OCI-M1 (cell line): ENCODE data around the gene OR10H5.
"Not testable (repeated sequence)": the region's sequence is repeated elsewhere in the genome, so short reads cannot be mapped to it uniquely, and the experiment has no call there.

Experiments
- DNase-seq: peaks from one replicate; lab custom pipeline; 2025; lab: John Stamatoyannopoulos, UW

OR10H5 gene, protein sequence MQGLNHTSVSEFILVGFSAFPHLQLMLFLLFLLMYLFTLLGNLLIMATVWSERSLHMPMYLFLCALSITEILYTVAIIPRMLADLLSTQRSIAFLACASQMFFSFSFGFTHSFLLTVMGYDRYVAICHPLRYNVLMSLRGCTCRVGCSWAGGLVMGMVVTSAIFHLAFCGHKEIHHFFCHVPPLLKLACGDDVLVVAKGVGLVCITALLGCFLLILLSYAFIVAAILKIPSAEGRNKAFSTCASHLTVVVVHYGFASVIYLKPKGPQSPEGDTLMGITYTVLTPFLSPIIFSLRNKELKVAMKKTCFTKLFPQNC

DNA sequence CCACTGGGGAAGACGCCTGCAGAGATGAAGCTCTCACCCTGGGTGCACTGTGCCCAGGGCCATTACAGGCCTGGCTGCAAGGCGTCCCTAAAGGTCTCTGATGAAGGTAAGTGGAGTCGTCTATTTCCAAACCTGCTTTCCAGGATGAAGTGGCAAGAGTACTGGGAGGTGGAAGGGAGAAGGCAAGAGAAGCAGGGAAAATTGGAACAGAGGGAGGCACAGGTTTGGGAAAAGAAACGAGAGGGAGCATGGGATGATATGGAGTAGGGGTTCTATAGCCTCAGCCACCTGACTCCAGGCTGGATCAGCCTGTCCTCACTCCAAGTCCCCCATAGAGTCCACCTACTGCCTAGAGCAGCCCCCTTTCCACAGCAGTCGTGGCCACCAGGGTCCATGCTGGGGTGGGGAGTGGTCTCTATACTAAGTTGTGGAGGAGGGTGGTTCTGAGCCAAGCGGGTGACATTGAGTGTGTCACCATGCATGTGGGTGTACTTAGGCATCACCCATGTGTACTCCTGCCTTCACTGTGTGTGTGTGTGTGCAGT lies at the start of gene OR10H5:
TSS of gene OR10H5 (plus strand) at position 51 of the 545 bp plus-strand sequence. CDS start 6,388 bp downstream, outside the sequence.
- no peak for DNase-seq

- no peak for DNase-seq
These were observed 49.7 kb upstream of the OR10H5 start, which contains the start of gene OR10H3 for GRCh38 chr19:15737722-15738121. TSS of gene OR10H3 (plus strand) at chr19:15737985. CDS start at chr19:15741393, 3,408 bp downstream.

- DNase-seq, result no peak
These were observed 46.7 kb upstream of the OR10H5 start for GRCh38 chr19:15740785-15741184.

DNA sequence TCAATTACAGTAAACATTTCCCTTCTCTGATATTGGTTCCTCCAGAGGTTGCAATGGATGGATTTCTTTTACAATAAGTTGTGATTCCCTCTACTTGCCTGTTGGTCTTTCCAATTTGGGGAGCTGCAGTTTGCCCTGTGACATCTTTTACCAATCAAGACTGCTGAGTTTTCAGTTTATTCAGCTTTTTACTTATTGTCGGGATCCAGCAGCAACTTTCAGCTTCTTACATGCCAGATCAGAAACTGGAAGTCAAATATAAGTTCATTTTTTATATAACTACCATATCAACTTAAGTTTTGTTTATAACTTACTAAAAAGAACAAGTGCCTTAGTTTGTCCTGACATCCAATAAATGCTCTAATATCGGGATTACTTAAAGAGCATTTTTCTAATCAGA lies 39.2 kb upstream of the OR10H5 start:
- no peak for DNase-seq

- no peak for DNase-seq
These were observed 29.1 kb upstream of the OR10H5 start for GRCh38 chr19:15758379-15758778.

DNA sequence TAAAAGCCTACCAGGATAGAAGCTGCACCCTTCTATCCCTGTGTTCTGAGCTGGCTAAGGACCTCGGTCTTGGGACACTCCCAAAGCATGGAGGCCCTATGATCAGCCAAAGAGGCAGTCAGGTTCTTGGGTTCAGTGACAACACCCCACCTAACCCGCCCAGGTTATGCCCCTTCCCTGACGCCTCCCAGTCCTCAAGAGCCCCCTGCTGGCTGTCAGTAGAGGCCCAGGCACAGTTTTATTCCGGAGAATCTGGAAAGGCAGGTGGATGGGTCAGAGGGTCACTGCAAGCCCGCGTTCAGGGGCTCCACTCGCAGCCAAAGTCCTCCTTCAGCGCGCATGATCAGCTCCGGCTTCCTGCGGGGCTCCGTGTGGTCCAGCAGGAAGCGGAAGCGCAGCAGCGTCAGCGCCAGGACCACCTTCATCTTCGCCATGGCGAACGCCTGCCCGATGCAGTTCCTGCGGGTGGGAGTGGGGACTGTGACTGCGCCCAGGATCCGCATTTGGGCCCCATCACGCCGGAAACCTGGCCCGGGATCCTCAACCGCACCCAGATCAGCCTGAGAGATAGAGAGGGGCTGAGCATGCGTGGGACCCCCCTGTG lies 27.4 kb upstream of the OR10H5 start:
- no peak for DNase-seq

- DNase-seq, result peak; percentile 15
These were observed 17.9 kb upstream of the OR10H5 start for GRCh38 chr19:15769586-15769985.

DNA sequence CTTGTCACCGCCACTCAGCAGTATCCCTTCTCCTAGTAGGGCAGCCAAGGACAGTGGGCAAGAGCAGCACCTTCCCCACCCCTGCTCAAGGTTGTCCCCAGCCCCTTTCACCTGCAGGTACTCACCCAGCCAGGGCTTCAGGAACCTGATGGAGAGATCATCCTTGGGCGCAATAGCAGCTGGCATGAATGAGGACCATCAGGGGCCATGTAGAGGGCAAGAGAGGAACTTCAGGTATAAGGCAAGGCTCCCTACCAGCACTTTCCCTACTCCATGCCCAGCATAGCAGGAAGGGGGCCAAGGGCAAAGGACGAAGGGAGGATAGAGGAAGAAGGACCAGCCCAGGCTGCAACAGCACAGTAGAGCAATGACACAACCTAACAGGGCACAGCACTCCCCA lies 13.3 kb upstream of the OR10H5 start:
- DNase-seq, result not testable (repeated sequence)

GRCh38 chr19:15775249-15775648 lies 12.2 kb upstream of the OR10H5 start:
- DNase-seq, result no peak

DNA sequence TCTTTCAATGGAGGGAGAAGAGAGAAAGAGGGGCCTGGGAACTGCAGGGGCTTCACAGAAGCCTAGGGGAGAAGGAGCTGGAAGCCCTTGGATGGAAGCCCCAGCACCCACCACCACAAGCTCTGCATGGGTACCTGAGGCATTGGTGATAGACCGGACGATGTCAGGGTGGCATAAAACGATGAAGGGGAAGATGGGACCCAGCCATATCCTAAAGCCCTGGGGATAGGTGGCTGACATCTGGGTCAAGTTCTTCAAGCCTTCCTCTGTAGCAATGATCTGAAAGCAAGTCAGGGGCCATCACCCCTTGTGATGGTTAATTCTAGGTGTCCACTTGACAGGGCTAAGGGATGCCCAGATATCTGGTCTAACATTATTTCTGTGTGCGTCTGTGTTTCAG lies 11.2 kb upstream of the OR10H5 start:
- no peak for DNase-seq

- DNase-seq, result no peak
These were observed 10.2 kb upstream of the OR10H5 start for GRCh38 chr19:15776991-15777970.

GRCh38 chr19:15779756-15780476 lies 7.5 kb upstream of the OR10H5 start:
- DNase-seq, result no peak

DNA sequence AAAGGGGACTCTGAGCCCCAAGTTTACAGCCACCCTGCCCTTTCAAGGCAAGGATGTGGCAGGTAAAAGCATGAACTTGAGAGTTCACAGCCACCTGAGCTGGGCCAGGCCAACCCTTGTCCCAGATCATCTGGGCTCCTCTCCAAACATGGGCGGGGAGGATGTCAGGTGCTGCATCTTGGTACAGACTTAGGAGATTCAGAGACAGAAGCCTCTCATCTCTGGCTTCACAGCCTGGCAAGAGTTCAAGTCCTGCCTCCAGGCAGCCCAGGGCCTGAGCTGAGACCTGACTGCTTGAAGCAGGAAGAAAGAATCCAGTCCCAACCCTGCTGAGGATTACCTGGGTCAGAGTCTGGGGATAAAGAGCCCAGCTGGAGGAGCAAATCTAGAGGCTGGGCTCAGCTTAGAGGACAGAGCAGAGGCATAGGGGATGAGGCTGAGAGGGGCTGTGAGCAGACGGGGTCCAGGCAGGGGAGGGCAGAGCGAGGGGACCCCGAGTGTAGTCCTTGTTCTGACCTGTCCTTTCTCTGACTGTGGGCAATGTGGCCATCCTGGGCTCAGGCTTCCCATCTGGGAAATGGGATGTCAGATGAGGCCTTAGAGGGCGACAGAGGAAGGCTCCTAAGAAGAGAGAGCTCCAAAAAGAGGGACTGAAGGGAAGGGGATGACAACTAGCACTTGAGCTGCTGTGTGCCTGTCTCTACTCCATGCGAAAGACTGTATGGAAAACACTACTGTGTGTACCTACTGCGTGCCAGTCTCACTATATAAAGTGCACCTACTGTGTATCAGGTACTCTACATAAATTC lies 6.6 kb upstream of the OR10H5 start:
- DNase-seq, result no peak

DNA sequence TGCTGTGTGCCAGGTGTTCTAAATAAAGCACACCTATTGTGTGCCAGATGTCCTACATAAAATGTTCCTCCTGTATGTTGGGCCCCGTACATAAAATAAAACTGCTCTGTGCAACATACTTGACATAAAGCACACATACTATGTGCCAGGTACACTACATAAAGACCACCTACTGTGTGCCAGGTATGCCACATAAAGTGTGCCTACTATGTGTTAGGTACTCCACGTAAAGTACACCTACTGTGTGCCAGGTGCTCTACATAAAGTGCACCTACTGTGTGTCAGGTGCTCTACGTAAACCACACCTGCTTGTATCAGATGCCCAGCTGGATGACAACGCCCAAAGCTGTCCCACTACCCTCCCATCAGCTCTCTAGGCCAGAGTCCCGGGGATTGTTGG lies 5.8 kb upstream of the OR10H5 start:
- DNase-seq, result no peak

DNA sequence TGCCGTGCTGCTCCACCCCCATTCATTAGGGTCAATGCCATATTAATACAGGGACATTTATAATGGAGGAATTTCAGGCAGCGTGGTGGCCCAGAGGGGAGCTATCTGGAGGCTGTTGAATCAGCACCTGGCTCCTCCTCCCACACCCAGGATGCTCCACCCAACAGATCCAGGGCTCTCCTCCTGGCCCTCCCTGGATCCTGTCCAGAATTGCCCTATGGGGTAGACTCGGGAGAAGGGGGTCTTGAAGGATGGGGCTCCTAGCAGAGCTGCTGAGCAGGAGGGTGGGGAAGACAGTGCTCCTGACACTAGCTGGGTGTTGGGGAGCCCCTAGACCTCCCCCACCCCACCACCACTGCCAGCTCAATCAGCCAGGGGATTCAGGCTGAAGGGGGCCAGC lies 5.2 kb upstream of the OR10H5 start:
- DNase-seq, result no peak

- peak; percentile 76 for DNase-seq
These were observed 4.6 kb upstream of the OR10H5 start for GRCh38 chr19:15782896-15783295.

GRCh38 chr19:15788594-15789270 lies 1.3 kb downstream of the OR10H5 start:
- no peak for DNase-seq

DNA sequence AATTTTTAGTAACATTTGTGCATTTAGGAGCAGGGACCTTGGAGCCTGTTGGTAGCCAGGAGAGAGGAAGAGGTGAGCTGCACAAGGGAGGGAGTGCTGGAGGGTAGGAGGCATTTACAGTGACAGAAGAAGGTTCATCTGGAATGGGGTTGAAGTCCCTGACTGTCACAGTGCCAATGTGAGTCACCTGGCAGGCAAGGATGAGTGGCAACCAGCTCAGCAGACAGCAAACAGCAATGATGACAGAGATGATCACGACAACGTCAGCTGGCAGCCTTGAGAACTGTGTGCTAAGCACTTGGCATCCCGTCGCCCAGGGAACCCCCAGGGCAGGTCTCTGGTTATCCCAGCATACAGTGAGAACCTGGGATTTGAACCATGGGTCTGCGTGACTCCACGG lies 2.6 kb downstream of the OR10H5 start:
- DNase-seq, result no peak

GRCh38 chr19:15794279-15794678 lies 6.8 kb downstream of the OR10H5 start:
- not testable (repeated sequence) for DNase-seq

GRCh38 chr19:15810335-15810734 lies 22.9 kb downstream of the OR10H5 start:
- DNase-seq, result peak; percentile 53
